Activated CD8-positive, alpha-beta T cell treated with anti-CD3 and anti-CD28 coated beads, Interleukin-2, amount 10 ng/mL, durations not matched to agents 7 days and 5 days (primary cell): ENCODE data around the gene BRAT1. TPM values are rescaled to one million over a fixed set of nuclear protein-coding genes. Genes with fewer than 3 reads are reported as not detected.
"Not testable (repeated sequence)": the region's sequence is repeated elsewhere in the genome, so short reads cannot be mapped to it uniquely, and the experiment has no call there.

ENCODE experiments used
- ATAC-seq: fragments of 150-1000 bp; cut with Tn5 transposase; one replicate; pipeline ENCODE4 v1.10.0; 2021; ENCODE audit warnings: moderate library complexity
- CTCF ChIA-PET: fragments of 350-600 bp; sonication (Branson Sonifier 250); formaldehyde crosslinking; loops from one replicate; lab custom pipeline; 2021; ENCODE audit warnings: antibody characterized with exemption; lab: Charles Lee
- POLR2A ChIA-PET: fragments of 350-600 bp; sonication (Branson Sonifier 250); formaldehyde crosslinking; loops from one replicate; lab custom pipeline; 2021; ENCODE audit warnings: antibody characterized with exemption; lab: Charles Lee
- DNase-seq: peaks from one replicate; pipeline ENCODE4 v3.0.0-alpha.2; 2020
- H3K27ac Mint-ChIP-seq: one replicate; pipeline ENCODE4 v1.8.0; 2021; ENCODE audit warnings: mild to moderate bottlenecking, mixed read lengths
- H3K27me3 Mint-ChIP-seq: one replicate; pipeline ENCODE4 v1.8.0; 2021; ENCODE audit warnings: low read depth, mixed read lengths
- H3K36me3 Mint-ChIP-seq: one replicate; pipeline ENCODE4 v1.8.0; 2021; ENCODE audit warnings: low read depth, mixed read lengths
- H3K4me1 Mint-ChIP-seq: one replicate; pipeline ENCODE4 v1.8.0; 2021; ENCODE audit warnings: low read depth, mixed read lengths
- H3K4me3 Mint-ChIP-seq: one replicate; pipeline ENCODE4 v1.8.0; 2021; ENCODE audit warnings: mild to moderate bottlenecking, mixed read lengths
- H3K9me3 Mint-ChIP-seq: one replicate; pipeline ENCODE4 v1.8.0; 2022; ENCODE audit warnings: mixed read lengths; ENCODE audit not compliant: insufficient read depth
- total RNA-seq, 2 experiments: library from RNA; stranded (reverse); gene quantifications; one replicate each; pipeline ENCODE4 v1.2.3, GENCODE V29; 2021

The BRAT1 gene
- total RNA-seq, 2 experiments from 2014 or later, result 39.4 to 40.7 TPM

DNA sequence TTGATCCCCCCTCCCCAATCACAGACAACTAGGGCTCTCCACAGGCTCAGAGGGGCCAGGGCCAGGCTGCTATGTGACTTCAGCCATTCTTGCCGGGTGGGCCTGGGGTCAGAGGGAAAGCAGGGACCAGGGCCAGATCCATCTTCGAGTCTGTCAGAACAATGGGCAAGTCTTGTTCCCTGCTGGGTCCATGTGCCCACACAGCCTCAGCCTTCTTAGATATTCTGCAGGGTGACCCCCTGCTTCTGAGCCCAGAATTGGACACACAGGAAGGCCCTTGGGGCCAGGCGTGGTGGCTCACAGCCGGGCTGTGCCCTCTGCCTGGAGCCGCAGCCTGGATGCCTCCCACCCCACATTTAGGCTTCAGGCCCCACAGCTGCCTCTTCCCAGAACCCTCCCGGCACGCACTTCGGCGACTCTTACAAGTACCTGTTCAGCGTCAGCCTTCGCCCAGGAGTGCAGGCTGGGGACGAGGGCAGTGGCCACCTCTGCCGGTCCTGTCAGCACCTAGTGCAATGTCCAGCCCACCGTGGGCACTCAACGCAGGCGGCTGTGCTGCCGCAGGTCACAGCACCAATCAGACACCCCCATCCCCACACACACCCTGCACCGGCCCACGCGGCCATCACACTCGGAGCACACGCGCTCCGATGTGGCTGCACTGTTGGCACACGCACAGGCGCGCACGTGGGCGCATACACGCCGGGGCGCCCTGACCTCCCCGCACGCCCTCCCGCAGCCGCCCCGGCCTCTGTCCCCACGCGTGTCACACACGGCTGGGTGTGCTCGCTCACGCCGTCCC is 24.1 kb downstream of the BRAT1 start:
- not testable (repeated sequence) for H3K9me3 Mint-ChIP-seq, ATAC-seq, H3K27me3 Mint-ChIP-seq, DNase-seq
- Mint-ChIP-seq H3K27ac (peak overlapping the region; percentile 90), H3K36me3 (peaks cover 37% of the 10 kb centered on the region), H3K4me3 (peak overlapping the region; percentile 68), H3K4me1 (peaks cover 58% of the 10 kb centered on the region)
- ChIA-PET CTCF (interaction anchor here (0.9 kb wide), 1 partner anchor 80 kb away, joined by 4 read pairs; no protein-coding TSS in a partner anchor), POLR2A (interaction anchor here (0.6 to 1.9 kb wide), 2 partner anchors 10 to 25 kb away, joined by 3 to 13 read pairs; no protein-coding TSS in a partner anchor)

DNA sequence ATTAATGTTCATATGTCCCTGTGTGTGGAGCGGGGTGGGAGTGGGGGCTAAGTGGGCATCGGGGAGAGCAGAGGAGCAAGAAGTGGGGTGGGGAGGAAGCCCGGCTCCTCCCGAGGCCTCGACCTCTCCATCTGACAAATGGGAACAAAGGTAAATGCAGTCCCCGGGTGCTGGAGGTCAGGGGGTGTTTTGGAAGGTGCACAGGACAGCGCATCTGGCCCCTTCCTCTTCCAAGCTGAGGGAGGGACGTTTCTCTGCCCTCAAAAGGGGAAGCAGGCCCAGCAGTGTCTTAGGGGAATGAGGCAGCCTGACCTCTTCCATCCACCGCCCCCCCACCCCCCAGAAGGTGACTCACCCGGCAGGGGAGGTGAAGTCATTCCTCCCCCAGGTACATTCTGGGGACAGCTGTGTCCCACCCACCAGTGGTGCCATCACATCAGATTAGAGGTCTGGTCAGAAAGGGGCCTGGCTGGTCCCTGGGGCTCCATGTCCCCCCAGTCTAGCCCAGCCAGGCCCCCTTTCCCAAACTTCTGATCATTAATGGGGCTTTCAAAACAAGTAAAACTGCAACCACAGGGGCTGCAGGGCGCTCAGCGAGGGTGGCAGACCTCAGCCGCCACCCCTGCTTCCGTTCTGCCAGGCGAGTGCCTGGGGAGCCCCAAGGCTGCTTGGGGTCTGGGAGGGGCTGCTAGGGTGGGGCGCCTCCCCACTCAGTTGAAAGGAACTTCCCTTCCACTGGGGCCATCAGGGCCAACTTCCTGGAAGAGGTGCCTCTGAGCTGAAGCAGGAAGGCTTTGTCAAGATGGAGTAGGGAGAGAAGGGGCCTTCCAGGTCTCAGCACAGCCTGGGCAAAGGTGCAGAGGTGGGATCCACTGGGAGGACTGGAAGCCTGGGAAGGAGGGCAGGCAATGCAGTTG is 25.0 kb downstream of the BRAT1 start:
- Mint-ChIP-seq H3K4me3 (peak overlapping the region; percentile 68), H3K36me3 (peaks cover 44% of the 10 kb centered on the region), H3K4me1 (peaks cover 63% of the 10 kb centered on the region), H3K9me3 (no peaks in the 10 kb centered on the region), H3K27ac (peak overlapping the region; percentile 90), H3K27me3 (no peaks in the 10 kb centered on the region)
- CTCF ChIA-PET, result interaction anchor here (0.9 to 1.0 kb wide), 2 partner anchors 24 to 80 kb away, joined by 3 to 4 read pairs; no protein-coding TSS in a partner anchor
- peak; percentile 88 for DNase-seq
- ATAC-seq, result peak; percentile 68
- POLR2A ChIA-PET, result interaction anchor here (0.6 to 1.9 kb wide), 4 partner anchors 9 to 25 kb away, joined by 3 to 13 read pairs (median 10); no protein-coding TSS in a partner anchor

DNA sequence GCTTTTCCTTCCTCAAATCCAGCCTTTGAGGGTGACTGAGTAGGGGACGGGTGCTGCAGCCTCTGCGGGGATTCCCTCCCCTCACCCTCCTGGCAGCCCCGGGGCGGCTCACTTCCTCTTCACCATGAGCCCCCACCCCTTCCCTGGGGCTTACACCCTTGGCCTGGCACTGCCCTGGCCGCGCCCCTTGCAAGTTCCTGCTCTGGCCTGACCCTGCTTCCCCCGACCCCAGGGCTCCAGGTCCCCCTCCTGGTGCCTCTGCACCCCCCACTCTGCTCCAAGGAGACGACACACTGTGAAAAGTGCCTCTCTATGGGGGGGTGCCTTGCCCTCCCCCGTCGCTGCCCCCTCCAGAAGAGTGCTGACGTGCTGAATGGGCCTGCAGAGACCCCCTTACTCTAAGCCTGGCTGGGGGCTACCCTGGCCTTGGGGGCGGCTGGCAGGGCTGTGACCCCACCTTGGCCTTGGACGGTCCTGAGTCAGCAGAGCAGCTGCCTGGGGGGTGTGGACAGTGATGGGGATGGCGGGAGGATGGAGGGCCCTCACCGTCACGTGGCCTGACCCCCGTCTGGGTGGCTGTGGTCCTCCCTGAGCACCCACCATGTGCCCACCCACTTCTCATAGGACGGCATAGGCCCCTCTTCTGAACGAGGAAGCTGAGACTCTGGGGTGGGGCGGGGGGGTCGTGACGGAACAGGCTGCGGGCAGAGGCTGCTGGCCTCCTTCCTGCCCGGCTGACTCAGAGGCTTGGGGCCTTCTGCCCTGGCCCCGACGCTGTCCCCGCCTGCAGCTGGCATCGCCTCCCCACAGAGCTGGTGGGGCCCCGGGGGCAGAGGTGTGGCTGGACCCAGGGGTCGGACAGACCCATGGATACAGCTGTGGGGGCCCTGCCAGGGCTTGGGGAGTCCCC is 25.9 kb downstream of the BRAT1 start:
- ChIA-PET CTCF (interaction anchor here (1.0 kb wide), 1 partner anchor 24 kb away, joined by 3 read pairs; no protein-coding TSS in a partner anchor), POLR2A (interaction anchor here (0.8 to 1.9 kb wide), 4 partner anchors 8 to 20 kb away, joined by 4 to 13 read pairs (median 10); no protein-coding TSS in a partner anchor)
- ATAC-seq, result peak; percentile 34
- peak; percentile 69 for DNase-seq
- H3K36me3 Mint-ChIP-seq, result peaks cover 44% of the 10 kb centered on the region
- peak overlapping the region; percentile 68 for H3K4me3 Mint-ChIP-seq
- H3K4me1 Mint-ChIP-seq, result peaks cover 64% of the 10 kb centered on the region
- H3K27me3 Mint-ChIP-seq, result no peaks in the 10 kb centered on the region
- peak overlapping the region; percentile 90 for H3K27ac Mint-ChIP-seq
- H3K9me3 Mint-ChIP-seq, result no peaks in the 10 kb centered on the region

DNA sequence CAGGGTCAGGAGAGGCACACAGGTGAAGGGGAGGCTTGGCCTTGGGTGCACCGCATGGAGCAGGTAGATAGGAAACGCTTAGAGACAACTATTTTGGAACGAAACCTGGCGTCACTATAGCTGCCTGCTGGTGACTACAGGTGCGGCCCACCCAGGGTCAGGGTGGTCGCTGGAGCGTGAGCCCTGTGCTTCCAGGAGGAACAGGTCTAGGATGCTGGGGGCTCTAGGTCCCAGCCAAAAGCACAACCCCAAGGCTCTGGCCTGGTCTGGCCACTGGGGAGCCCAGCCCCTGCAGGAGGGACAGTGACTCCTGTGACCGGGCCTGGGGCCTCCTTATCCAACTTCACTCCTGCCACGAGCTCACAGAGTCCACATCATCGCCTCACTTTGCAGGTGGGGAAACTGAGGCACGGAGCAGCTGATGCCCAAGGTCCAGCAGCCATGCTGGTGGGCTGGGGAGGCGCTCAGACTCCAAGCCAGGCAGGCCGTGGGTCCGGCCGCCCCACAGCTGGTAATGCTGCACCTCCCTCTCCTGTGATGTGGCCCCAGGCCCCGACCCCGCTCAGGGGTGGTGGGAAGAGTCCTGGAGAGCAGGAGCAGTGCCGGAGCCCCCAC is 26.7 kb downstream of the BRAT1 start:
- CTCF ChIA-PET, result interaction anchor here (1.4 to 1.5 kb wide), 2 partner anchors 18 to 77 kb away, joined by 5 to 6 read pairs; no protein-coding TSS in a partner anchor
- Mint-ChIP-seq H3K36me3 (peaks cover 44% of the 10 kb centered on the region), H3K27ac (peak overlapping the region; percentile 90), H3K4me3 (peak overlapping the region; percentile 42), H3K9me3 (no peaks in the 10 kb centered on the region), H3K27me3 (no peaks in the 10 kb centered on the region), H3K4me1 (peaks cover 69% of the 10 kb centered on the region)
- POLR2A ChIA-PET, result interaction anchor here (0.8 to 1.9 kb wide), 4 partner anchors 8 to 20 kb away, joined by 4 to 12 read pairs (median 6); no protein-coding TSS in a partner anchor
- no peak for ATAC-seq
- no peak for DNase-seq

DNA sequence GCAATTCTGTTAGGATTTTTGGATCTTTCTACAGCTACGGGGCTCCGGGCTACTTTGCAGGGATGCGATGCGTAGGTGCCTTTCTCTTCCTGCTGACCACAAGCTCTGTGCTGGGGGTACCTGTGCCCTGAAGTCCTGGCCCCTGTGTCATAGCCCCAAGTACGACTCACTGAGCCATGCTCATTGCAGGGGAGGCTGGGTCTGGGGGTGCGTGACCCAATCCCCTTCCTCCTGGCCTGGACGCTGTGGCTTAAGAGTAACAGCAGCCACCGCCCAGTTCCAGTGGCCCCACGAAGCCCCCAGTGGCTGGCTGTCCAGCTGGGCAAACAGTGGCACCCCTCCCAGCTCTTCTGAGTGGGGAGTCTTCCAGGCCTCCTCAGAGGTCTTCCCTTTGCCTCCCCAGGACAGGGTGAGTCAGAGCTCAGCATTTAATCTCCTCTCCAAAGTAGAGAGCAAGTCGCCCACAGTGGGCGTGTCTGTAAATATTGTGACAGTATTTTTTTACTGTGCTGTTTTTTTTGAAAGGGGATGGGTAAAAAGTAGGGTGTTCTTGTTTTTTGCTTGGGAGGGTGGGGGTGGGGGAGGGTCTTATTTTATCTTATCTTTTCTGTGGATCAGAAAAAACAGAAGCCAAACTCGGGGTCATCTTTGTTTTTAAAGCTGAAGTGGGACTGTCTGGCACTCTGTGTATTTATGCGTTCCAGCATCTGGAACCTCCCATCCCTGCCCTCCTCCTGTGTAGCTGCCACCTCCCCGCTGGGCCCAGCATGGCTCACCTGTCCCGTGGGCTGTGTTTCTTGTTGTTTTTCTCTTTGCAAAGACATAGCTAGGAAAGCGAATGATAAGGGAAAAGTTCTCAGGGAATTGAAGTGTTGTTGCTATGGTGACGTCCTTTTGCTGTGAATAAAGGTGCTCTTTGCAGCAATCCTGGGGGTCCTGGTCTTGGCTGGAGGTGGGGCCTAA is 27.5 kb downstream of the BRAT1 start:
- H3K36me3 Mint-ChIP-seq, result peaks cover 50% of the 10 kb centered on the region
- no peaks in the 10 kb centered on the region for H3K9me3 Mint-ChIP-seq
- ChIA-PET CTCF (interaction anchor here (0.6 to 1.5 kb wide), 3 partner anchors 17 to 153 kb away, joined by 3 to 6 read pairs (median 5); no protein-coding TSS in a partner anchor), POLR2A (interaction anchor here (0.6 to 2.1 kb wide), 3 partner anchors 14 to 19 kb away, joined by 3 to 7 read pairs (median 5); no protein-coding TSS in a partner anchor)
- H3K4me1 Mint-ChIP-seq, result peaks cover 73% of the 10 kb centered on the region
- peak overlapping the region; percentile 42 for H3K4me3 Mint-ChIP-seq
- DNase-seq (peak; percentile 72), ATAC-seq (peak; percentile 9)
- H3K27ac Mint-ChIP-seq, result peak overlapping the region; percentile 90
- no peaks in the 10 kb centered on the region for H3K27me3 Mint-ChIP-seq

DNA sequence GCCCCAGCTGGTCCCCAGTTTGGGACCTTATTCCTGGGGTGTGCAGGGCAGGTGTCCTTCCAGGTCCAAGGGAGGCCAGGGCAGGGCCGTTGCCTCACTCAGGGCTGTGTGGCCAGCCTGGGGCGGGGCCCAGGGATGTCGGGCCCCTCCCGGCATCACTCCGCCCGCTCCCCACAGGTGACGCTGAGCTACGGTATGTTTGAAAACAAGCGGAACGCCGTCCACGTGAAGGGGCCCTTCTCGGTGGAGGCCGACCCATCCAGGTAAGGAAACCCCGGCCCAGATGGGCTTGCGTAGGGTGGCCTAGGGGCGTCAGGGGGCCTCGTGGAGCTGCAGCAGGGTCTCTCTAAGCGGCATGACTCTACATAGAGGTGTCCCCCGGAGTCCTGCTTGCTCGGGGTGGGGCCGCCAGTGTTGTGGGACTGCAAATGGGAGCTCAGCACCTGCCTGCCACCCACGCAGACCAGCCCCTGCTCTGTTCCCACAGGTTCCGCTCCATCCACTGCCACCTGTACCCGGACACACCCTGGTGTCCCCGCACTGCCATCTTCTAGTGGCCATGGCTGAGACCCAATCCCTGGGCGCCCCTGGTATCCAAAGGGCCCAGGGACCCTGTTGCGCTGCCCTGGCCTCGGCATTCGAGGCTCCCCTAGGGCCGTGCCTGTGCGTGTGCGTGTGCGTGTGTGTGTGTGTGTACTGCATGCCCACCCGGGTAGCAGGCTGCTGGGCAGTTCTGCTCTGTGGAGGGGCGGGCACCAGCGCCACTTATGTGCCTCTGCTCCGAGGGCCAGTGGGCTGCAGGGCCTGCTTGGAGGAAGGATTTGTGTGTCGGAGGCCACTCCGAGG is 28.4 kb downstream of the BRAT1 start:
- no peaks in the 10 kb centered on the region for H3K9me3 Mint-ChIP-seq
- DNase-seq, result no peak
- peaks cover 56% of the 10 kb centered on the region for H3K36me3 Mint-ChIP-seq
- ChIA-PET CTCF (interaction anchor here (1.4 kb wide), 1 partner anchor 16 kb away, joined by 5 read pairs; no protein-coding TSS in a partner anchor), POLR2A (interaction anchor here (0.6 to 2.1 kb wide), 6 partner anchors 15 to 49 kb away, joined by 3 to 7 read pairs (median 3); no protein-coding TSS in a partner anchor)
- H3K27me3 Mint-ChIP-seq, result no peaks in the 10 kb centered on the region
- H3K4me1 Mint-ChIP-seq, result peaks cover 72% of the 10 kb centered on the region
- peak overlapping the region; percentile 22 for H3K4me3 Mint-ChIP-seq
- H3K27ac Mint-ChIP-seq, result peak overlapping the region; percentile 78
- ATAC-seq, result no peak

DNA sequence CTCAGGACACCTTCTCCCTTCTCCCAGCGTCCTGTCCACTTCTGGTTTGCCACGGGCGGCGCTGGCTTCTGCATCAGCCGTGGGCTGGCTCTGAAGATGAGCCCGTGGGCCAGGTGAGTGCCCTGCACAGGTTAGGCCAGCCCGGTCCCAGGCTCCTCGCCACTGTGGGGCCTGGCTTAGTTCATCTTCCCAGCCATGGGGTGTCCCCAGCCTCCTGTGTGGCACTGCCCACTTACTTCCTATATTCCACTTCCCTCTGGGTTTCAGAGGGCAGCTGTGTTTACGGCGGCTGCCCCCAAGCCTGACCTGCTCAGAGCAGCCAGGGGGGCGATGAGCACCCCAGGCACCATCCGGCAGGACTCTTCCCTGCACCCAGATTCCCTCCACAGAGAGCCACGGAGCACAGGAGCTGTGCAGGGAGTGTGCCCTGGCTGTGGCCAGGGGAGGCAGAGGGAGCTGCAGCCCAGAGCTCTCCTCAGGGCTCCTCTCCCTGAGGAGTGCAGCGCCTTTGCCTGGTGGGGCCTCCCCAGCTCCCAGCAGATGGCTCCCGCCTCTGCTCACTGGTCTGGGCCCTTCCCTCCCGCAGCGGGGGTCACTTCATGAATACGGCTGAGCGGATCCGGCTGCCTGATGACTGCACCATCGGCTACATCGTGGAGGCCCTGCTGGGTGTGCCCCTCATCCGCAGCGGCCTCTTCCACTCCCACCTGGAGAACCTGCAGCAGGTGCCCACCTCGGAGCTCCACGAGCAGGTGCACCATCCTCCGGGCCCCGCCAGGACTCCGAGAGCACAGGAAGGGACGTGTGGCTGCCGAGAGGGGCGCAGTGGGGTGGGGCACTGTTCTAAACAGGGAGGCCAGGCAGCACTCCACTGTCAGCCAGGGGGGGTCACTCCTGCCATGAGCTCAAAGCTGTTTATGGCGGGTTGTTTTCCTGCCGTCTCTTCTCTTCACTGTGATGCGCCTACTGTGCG is 29.4 kb downstream of the BRAT1 start:
- Mint-ChIP-seq H3K27ac (peak overlapping the region; percentile 80), H3K27me3 (no peaks in the 10 kb centered on the region), H3K4me3 (peak overlapping the region; percentile 38), H3K9me3 (no peaks in the 10 kb centered on the region), H3K4me1 (peaks cover 64% of the 10 kb centered on the region), H3K36me3 (peaks cover 60% of the 10 kb centered on the region)
- ChIA-PET CTCF (no interaction called here), POLR2A (interaction anchor here (0.9 to 2.1 kb wide), 5 partner anchors 15 to 184 kb away, joined by 3 to 7 read pairs (median 3); no protein-coding TSS in a partner anchor)
- ATAC-seq, result no peak
- no peak for DNase-seq
